GM23338 (cell line): ENCODE data around the gene TCERG1L.

ENCODE experiments used
- CREB1 ChIP-seq: fragments of 250-450 bp; sonication (Bioruptor Pico); IDR thresholded peaks from 2 replicates; pipeline ENCODE4 v1.5.0; 2020; ENCODE audit warnings: low read depth, mild to moderate bottlenecking, moderate library complexity
- CTCF ChIP-seq, 2 experiments: fragments of 200-600 bp in 1 of 2; sonication (generic) in 1 of 2; conservative IDR thresholded peaks; 2 replicates each; pipeline versions ENCODE4 v1.5.1 to v1.6.1; 2016 to 2017; ENCODE audit warnings: antibody characterized with exemption in 2 of 2, low read depth in 2 of 2, mild to moderate bottlenecking in 2 of 2, moderate library complexity in 1 of 2
- ETS1 ChIP-seq: IDR thresholded peaks from 2 replicates; pipeline ENCODE4 v1.6.1; 2016; ENCODE audit warnings: antibody characterized with exemption
- EZH2 ChIP-seq: fragments of 200-600 bp; sonication (generic); IDR thresholded peaks from one replicate; pipeline ENCODE4 v1.8.0; 2017; ENCODE audit warnings: antibody characterized with exemption, mild to moderate bottlenecking, low read depth; ENCODE audit not compliant: unreplicated experiment
- EZH2phosphoT487 ChIP-seq: fragments of 200-600 bp; sonication (generic); IDR thresholded peaks from one replicate; pipeline ENCODE4 v1.8.1; 2018; ENCODE audit warnings: antibody characterized with exemption; ENCODE audit not compliant: unreplicated experiment
- POLR2AphosphoS5 ChIP-seq: IDR thresholded peaks from 2 replicates; pipeline ENCODE4 v1.6.1; 2016; ENCODE audit warnings: antibody characterized with exemption, low read depth
- TF ChIP-seq, protein P1 (sequence below): IDR thresholded peaks from one replicate; pipeline ENCODE4 v1.6.1; 2018; ENCODE audit warnings: antibody characterized with exemption; ENCODE audit not compliant: unreplicated experiment

DNA sequence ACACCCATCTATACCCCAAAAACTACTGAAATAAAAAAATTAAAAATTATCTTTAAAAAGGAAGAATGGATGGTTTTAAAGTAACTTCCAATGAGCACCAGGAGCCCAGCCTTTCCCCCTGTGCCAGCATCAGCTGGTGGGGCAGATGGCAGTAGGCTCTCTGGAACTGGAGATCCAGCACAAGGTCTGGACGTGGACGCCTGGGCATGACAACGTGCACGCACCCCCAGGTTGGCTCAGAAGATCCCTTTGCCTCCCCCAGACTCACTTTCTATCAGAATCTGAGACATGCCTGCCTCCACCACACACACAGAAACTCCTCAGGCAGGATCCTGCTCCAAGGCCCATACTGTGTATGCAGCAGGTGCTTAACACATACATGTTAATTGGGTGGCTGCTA, 35.8 kb downstream of the TCERG1L start:
- no peak for TF ChIP-seq CTCF (conservative IDR thresholded peaks at IDR 0.05; ENCODE audit: low read depth in 2 of 2)
- TF ChIP-seq EZH2 = no peak
- TF ChIP-seq POLR2AphosphoS5 = no peak
- TF ChIP-seq, protein P1, sequence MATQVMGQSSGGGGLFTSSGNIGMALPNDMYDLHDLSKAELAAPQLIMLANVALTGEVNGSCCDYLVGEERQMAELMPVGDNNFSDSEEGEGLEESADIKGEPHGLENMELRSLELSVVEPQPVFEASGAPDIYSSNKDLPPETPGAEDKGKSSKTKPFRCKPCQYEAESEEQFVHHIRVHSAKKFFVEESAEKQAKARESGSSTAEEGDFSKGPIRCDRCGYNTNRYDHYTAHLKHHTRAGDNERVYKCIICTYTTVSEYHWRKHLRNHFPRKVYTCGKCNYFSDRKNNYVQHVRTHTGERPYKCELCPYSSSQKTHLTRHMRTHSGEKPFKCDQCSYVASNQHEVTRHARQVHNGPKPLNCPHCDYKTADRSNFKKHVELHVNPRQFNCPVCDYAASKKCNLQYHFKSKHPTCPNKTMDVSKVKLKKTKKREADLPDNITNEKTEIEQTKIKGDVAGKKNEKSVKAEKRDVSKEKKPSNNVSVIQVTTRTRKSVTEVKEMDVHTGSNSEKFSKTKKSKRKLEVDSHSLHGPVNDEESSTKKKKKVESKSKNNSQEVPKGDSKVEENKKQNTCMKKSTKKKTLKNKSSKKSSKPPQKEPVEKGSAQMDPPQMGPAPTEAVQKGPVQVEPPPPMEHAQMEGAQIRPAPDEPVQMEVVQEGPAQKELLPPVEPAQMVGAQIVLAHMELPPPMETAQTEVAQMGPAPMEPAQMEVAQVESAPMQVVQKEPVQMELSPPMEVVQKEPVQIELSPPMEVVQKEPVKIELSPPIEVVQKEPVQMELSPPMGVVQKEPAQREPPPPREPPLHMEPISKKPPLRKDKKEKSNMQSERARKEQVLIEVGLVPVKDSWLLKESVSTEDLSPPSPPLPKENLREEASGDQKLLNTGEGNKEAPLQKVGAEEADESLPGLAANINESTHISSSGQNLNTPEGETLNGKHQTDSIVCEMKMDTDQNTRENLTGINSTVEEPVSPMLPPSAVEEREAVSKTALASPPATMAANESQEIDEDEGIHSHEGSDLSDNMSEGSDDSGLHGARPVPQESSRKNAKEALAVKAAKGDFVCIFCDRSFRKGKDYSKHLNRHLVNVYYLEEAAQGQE = no peak
- TF ChIP-seq CREB1 (CRISPR knock-in tag) = no peak
- no peak for TF ChIP-seq EZH2phosphoT487
- no peak for TF ChIP-seq ETS1
